IPS-15b (cell line): ENCODE data around the gene SYT13.
"Not testable (repeated sequence)": the region's sequence is repeated elsewhere in the genome, so short reads cannot be mapped to it uniquely, and the experiment has no call there.

Experiments
- H3K27me3 ChIP-seq: one replicate; pipeline ENCODE4 v1.6.1; 2013; ENCODE audit warnings: low read length; ENCODE audit not compliant: control insufficient read depth, insufficient read depth
- H3K36me3 ChIP-seq: one replicate; pipeline ENCODE4 v1.6.1; 2013; ENCODE audit warnings: low read length; ENCODE audit not compliant: control insufficient read depth, insufficient read depth
- H3K4me1 ChIP-seq: one replicate; pipeline ENCODE4 v1.6.1; 2013; ENCODE audit warnings: mild to moderate bottlenecking, low read length; ENCODE audit not compliant: control insufficient read depth, insufficient read depth
- H3K4me3 ChIP-seq: one replicate; pipeline ENCODE4 v1.5.1; 2013; ENCODE audit warnings: low read depth, low read length
- H3K9ac ChIP-seq: one replicate; pipeline ENCODE4 v1.6.1; 2013; ENCODE audit warnings: low read depth, mild to moderate bottlenecking, low read length
- H3K9me3 ChIP-seq: one replicate; pipeline ENCODE4 v1.6.1; 2013; ENCODE audit warnings: mild to moderate bottlenecking, low read length; ENCODE audit not compliant: control insufficient read depth, insufficient read depth

Gene SYT13

GRCh38 chr11:45253640-45254039 is 32.5 kb downstream of the SYT13 start:
- Histone ChIP-seq H3K9me3 (no peaks in the 10 kb centered on the region), H3K4me3 (no peak overlapping the region), H3K36me3 (peaks cover 3% of the 10 kb centered on the region), H3K27me3 (no peaks in the 10 kb centered on the region), H3K4me1 (no peaks in the 10 kb centered on the region), H3K9ac (no peak overlapping the region)

GRCh38 chr11:45252877-45253276 is 33.3 kb downstream of the SYT13 start:
- no peaks in the 10 kb centered on the region for H3K27me3 ChIP-seq
- no peak overlapping the region for H3K9ac ChIP-seq
- no peak overlapping the region for H3K4me3 ChIP-seq
- H3K9me3 ChIP-seq, result no peaks in the 10 kb centered on the region
- no peaks in the 10 kb centered on the region for H3K4me1 ChIP-seq
- H3K36me3 ChIP-seq, result peaks cover 3% of the 10 kb centered on the region

GRCh38 chr11:45252134-45252856 is 33.8 kb downstream of the SYT13 start:
- Histone ChIP-seq H3K27me3 (no peaks in the 10 kb centered on the region), H3K36me3 (peaks cover 3% of the 10 kb centered on the region)

GRCh38 chr11:45250035-45250718 is 36.0 kb downstream of the SYT13 start:
- Histone ChIP-seq H3K9ac (no peak overlapping the region), H3K9me3 (no peaks in the 10 kb centered on the region), H3K4me1 (no peaks in the 10 kb centered on the region), H3K4me3 (no peak overlapping the region), H3K36me3 (peaks cover 7% of the 10 kb centered on the region), H3K27me3 (no peaks in the 10 kb centered on the region)

More at GRCh38 chr11:45252134-45252856, 33.8 kb downstream of the SYT13 start:
- no peaks in the 10 kb centered on the region for H3K4me1 ChIP-seq
- H3K9me3 ChIP-seq, result no peaks in the 10 kb centered on the region
- no peak overlapping the region for H3K4me3 ChIP-seq
- H3K9ac ChIP-seq, result no peak overlapping the region

- not testable (repeated sequence) for H3K4me1 ChIP-seq, H3K4me3 ChIP-seq
These were observed 36.8 kb downstream of the SYT13 start for GRCh38 chr11:45249372-45249771.

GRCh38 chr11:45248501-45249011 is 37.6 kb downstream of the SYT13 start:
- H3K36me3 ChIP-seq, result peaks cover 4% of the 10 kb centered on the region
- H3K9me3 ChIP-seq, result no peaks in the 10 kb centered on the region
- H3K4me1 ChIP-seq, result no peaks in the 10 kb centered on the region
- H3K27me3 ChIP-seq, result no peaks in the 10 kb centered on the region
- no peak overlapping the region for H3K4me3 ChIP-seq
- H3K9ac ChIP-seq, result no peak overlapping the region

More at GRCh38 chr11:45249372-45249771, 36.8 kb downstream of the SYT13 start:
- H3K9me3 ChIP-seq, H3K27me3 ChIP-seq, H3K9ac ChIP-seq, H3K36me3 ChIP-seq: not testable (repeated sequence)

- no peaks in the 10 kb centered on the region for H3K27me3 ChIP-seq
- no peaks in the 10 kb centered on the region for H3K4me1 ChIP-seq
- no peak overlapping the region for H3K9ac ChIP-seq
These were observed 38.7 kb downstream of the SYT13 start for GRCh38 chr11:45247433-45247832.

GRCh38 chr11:45246241-45246640 is 39.9 kb downstream of the SYT13 start:
- no peaks in the 10 kb centered on the region for H3K27me3 ChIP-seq
- H3K4me1 ChIP-seq, result no peaks in the 10 kb centered on the region
- H3K9ac ChIP-seq, result no peak overlapping the region
- no peak overlapping the region for H3K4me3 ChIP-seq
- H3K36me3 ChIP-seq, result peaks cover 4% of the 10 kb centered on the region
- H3K9me3 ChIP-seq, result no peaks in the 10 kb centered on the region

More at GRCh38 chr11:45247433-45247832, 38.7 kb downstream of the SYT13 start:
- Histone ChIP-seq H3K9me3 (no peaks in the 10 kb centered on the region), H3K36me3 (peaks cover 4% of the 10 kb centered on the region), H3K4me3 (no peak overlapping the region)

- H3K9ac ChIP-seq, result no peak overlapping the region
These were observed 40.7 kb downstream of the SYT13 start for GRCh38 chr11:45245218-45246045.

GRCh38 chr11:45243967-45244366 is 42.2 kb downstream of the SYT13 start:
- H3K9me3 ChIP-seq, result no peaks in the 10 kb centered on the region

More at GRCh38 chr11:45245218-45246045, 40.7 kb downstream of the SYT13 start:
- H3K9me3 ChIP-seq, result no peaks in the 10 kb centered on the region
- no peaks in the 10 kb centered on the region for H3K4me1 ChIP-seq
- no peaks in the 10 kb centered on the region for H3K27me3 ChIP-seq
- H3K4me3 ChIP-seq, result no peak overlapping the region
- peaks cover 4% of the 10 kb centered on the region for H3K36me3 ChIP-seq

GRCh38 chr11:45239733-45240132 is 46.4 kb downstream of the SYT13 start:
- no peaks in the 10 kb centered on the region for H3K4me1 ChIP-seq
- no peak overlapping the region for H3K9ac ChIP-seq
- H3K36me3 ChIP-seq, result no peaks in the 10 kb centered on the region
- H3K9me3 ChIP-seq, result no peaks in the 10 kb centered on the region
- no peaks in the 10 kb centered on the region for H3K27me3 ChIP-seq
- no peak overlapping the region for H3K4me3 ChIP-seq

More at GRCh38 chr11:45243967-45244366, 42.2 kb downstream of the SYT13 start:
- no peak overlapping the region for H3K9ac ChIP-seq
- no peaks in the 10 kb centered on the region for H3K27me3 ChIP-seq
- H3K36me3 ChIP-seq, result peaks cover 4% of the 10 kb centered on the region
- no peaks in the 10 kb centered on the region for H3K4me1 ChIP-seq
- H3K4me3 ChIP-seq, result no peak overlapping the region
